GM18873 (cell line): Measurements from ENCODE around the gene CYP4F2.
"Not testable (repeated sequence)": the region's sequence is repeated elsewhere in the genome, so short reads cannot be mapped to it uniquely, and the experiment has no call there.

Experiments used
- ATAC-seq: cut with Tn5 transposase; IDR thresholded peaks from one replicate; pipeline ENCODE4 v1.9.1; 2021; ENCODE audit warnings: mild to moderate bottlenecking, moderate library complexity, moderate number of reproducible peaks; ENCODE audit not compliant: unreplicated experiment, low FRiP score

Gene CYP4F2

DNA sequence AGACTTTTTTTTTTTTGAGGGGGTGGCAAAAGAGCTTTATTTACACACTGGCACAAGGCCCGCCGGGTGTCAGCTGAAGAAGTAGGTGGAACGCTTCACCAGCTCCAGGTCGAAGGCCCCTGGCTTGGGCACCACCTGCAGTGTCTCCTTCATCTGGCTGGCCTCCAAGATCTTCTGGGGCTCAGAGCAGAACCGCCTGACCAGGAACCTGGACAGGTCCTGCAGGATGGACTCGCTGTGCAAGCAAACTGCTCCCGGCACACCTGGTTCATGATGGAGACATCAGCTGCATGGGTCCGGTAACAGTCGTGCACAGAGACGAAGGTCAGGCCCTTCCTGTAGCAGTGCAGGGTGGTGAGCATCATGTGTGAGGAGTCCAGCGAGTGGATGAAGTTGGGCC, 4.4 kb upstream of the CYP4F2 start:
- no peak for ATAC-seq

DNA sequence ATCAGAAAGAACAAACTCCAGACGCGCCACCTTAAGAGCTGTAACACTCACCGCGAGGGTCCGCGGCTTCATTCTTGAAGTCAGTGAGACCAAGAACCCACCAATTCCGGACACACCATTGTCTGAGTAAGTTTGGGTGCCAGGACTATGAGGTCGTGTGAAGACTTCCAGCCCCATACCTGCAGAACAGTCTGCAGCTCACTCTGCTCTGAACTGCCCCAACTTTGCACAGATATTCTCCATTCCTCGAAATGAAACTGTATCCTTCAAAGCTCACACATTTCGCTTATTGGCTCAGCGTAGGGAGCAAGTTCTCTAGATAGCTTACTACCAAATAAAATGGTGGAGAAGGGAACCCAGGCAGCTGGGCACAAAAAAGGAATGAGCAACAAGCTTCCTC, 2.6 kb upstream of the CYP4F2 start:
- no peak for ATAC-seq

DNA sequence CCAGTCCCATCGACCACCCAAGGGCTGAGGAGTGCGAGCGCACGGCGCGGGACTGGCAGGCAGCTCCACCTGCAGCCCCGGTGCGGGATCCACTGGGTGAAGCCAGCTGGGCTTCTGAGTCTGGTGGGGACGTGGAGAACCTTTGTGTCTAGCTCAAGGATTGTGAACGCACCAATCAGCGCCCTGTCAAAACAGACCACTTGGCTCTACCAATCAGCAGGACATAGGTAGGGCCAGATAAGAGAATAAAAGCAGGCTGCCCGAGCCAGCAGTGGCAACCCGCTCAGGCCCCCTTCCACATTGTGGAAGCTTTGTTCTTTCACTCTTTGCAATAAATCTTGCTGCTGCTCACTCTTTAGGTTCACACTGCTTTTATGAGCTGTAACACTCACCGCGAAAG, 2.2 kb upstream of the CYP4F2 start:
- not testable (repeated sequence) for ATAC-seq

DNA sequence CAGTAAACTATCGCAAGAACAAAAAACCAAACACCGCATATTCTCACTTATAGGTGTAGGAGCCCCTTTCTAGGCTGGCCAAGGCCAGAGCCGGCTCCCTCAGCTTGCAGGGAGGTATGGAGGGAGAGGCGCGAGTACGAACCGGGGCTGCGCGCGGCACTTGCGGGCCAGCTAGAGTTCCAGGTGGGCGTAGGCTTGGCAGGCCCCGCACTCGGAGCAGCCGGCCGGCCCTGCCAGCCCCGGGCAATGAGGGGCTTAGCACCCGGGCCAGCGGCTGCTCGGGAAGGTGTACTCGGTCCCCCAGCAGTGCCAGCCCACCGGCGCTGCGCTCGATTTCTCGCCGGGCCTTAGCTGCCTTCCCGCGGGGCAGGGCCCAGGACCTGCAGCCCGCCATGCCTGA, 1.7 kb upstream of the CYP4F2 start:
- not testable (repeated sequence) for ATAC-seq

DNA sequence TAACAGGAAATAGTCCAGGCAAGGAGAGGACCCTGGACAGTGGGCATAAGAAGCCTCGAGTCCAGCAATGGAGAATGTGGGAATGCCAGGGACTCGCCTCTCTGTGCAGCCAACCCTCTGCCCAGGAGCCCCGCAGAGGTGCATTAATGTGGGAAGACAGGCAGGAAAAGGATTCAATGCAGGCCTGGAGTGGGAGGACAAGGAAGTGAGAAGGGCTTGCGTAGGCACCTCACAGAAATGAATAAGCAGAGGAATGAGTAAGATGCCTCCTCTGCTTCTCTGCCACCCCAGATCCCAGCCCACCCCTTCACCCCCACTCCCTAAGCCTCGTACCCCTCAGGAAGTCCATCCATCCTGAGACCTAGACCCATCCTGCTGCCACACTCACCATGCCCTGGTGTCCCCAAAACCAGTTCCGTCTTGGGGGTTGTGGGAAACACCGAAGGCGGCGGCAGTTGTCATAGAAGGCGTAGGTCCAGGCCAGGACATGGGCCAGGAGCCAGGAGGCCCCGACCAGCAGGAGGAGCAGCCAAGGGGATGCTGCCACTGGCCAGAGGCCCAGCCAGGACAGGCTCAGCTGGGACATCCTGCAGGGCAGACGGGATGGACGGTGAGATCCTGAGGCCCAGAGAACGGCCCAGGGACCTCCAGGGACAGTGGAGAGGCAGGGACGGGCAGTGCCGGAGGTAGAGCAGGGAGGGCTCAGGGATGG, 692 bp downstream of the CYP4F2 start:
- no peak for ATAC-seq

DNA sequence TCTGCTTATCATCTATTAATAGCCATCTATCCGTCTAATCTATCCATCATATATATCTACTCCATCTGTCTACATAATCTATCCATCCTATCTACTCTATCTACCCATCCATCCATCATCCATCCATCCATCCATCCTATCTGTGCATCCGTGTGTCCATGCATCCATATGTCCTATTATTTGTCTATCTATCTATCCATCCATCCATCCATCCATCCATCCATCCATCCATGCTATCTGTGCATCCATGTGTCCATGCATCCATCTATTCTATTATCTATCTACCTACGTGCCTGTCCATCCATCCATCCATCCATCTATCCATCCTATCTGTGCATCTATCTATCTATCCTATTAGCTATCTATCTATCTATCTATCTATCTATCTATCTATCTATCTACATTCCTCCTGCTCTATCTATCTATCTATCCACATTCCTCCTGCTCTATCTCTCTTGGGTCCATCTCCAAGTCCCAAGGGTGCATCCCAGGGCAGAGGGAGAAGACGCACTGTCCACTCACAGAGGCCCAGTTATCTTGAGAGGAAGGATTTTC, 1.9 kb downstream of the CYP4F2 start:
- no peak for ATAC-seq

DNA sequence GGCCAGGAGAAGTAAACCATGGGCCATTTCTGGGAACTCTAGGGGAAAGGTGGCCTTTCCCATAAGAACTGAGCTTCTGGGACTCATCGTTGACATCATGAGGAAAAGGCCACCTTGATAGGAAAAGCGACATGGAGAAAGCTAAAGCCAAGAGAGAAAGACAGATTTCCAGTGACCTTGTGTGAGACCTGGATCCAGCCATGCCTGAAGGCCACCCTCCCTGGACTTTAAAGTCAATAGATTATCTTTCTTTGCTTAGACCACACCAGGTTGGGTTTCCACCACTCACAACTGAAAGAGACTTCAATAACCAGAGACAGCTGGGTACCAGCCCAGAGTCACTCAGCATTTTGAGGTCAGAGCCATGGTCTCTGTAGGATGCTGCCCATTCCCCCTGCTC, 3.5 kb downstream of the CYP4F2 start:
- ATAC-seq: no peak

DNA sequence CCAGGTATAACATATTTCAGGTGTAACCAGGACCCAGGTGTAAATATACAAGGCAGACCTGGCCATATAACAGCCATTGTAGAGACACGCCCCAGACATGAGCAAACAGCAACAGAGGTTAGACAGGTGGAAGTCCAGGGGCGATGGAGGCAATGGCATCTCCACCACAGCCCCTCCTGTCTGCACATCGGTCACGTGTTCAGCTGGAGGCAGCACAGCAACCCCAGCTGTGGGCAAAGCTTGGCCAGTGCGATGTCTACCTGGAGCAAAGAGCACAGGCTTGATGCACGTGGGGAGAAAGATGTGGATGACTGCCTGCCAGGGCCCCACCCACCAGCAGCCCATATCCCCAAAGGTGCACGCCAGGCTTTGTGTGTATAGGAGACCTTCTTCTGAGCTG, 4.4 kb downstream of the CYP4F2 start:
- ATAC-seq: no peak

DNA sequence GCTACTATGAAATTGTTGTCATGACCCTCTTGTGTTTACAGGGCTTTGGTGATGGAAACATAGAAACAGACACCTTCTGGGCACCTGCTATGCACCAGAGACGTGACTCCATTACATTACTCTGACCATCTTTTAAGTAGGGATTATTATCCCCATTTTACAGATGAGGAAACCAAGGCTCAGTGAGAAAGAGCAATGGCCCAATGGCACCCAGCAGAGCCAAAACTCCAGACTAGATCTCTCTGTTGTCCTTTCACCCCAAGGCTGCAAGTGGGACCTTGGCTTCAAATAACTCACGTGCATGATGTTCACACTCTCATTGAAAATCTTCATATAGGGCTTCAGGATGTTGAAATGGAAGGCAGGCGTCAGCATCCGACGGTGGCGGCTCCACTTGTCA, 5.9 kb downstream of the CYP4F2 start:
- no peak for ATAC-seq

DNA sequence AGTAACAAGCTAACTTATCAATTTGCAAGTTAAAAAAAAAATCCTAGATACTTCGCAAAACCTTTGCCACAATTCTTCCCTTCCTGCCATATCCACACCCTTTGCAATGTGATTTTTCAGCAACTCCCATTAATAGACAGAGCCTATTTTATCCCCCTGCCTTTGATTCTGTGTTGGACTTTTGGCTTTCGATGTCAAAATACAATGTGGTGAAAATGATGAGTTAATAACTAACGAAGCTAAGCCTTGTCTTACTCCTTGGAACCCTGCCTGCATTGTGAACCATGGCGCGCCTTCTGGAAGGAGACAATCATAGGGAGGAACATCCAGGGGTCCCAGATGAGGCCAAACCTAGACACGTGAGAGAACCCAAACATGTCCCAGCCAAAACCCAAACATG, 6.4 kb downstream of the CYP4F2 start:
- no peak for ATAC-seq

DNA sequence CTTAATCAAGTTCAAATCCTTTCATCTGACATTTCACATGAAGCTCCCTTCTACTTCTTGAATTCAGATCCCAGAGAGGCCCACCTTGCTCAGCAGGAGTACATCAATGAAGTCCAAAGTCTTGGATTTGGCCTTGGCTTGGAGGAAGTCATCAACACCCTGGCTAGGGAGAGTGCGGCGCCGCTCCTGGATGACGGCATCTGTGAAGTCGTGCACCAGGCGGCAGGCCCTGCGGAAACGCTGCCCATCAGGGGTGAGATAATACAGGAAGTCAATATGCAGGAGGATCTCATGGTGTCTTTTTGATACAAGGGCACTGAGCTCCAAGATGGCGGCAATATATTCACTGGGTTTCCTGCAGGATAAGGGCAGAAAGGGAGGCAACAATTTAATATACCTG, 8.5 kb downstream of the CYP4F2 start:
- not testable (repeated sequence) for ATAC-seq

DNA sequence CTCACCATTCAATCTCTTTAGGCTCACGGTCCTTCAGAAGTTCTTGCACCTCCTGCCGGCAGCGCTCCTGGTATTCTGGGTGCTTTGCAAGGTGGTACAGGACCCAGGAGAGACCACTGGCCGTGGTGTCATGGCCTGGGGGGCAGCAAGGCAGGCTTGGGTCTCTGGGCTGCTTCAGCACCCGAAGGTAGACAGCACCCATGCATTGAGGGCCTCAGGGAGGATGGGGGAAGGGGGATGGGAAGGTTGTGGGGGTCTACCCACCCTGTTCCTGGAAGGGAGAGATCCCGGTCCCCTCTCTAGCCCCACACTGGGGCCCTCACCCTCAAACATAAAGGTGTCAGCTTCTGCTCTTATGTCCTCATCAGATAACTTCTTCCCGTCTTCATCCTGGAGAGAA, 12.0 kb downstream of the CYP4F2 start:
- no peak for ATAC-seq

DNA sequence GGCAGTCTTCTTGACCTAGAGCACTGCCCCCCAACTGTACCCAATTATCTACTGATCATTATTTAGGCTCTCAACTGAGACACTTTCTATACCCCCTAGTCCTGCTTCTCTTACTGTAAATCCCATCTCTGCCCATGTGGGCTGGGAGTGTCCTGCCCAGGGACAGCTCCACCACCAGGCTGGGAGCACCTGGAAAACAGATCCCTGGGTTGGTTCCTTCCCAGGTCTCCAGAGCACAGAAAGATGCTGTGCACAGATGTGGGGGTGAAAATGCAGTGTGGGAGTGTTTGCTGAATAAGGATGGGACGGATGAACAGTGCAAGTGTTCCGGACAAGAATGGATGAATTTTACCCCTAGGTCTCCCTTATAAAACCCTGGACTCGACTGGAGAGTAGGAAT, 12.7 kb downstream of the CYP4F2 start:
- ATAC-seq: no peak

DNA sequence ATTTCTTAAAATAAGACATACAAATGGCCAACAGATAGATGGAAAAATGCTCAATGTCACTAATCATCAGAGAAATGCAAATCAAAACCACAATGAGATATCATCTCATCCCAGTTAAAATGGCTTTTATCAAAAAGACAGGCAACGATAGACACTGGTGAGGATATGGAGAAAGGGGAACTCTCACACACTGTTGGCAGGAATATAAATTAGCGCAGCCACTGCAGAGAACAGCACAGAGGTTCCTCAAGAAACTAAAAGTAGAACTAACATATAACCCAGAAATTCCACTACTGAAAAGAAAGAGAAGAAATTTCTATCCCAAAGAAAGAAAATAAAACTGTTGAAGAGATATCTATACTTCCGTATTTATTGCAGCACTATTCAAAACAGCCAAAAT, 14.5 kb downstream of the CYP4F2 start:
- ATAC-seq: not testable (repeated sequence)

DNA sequence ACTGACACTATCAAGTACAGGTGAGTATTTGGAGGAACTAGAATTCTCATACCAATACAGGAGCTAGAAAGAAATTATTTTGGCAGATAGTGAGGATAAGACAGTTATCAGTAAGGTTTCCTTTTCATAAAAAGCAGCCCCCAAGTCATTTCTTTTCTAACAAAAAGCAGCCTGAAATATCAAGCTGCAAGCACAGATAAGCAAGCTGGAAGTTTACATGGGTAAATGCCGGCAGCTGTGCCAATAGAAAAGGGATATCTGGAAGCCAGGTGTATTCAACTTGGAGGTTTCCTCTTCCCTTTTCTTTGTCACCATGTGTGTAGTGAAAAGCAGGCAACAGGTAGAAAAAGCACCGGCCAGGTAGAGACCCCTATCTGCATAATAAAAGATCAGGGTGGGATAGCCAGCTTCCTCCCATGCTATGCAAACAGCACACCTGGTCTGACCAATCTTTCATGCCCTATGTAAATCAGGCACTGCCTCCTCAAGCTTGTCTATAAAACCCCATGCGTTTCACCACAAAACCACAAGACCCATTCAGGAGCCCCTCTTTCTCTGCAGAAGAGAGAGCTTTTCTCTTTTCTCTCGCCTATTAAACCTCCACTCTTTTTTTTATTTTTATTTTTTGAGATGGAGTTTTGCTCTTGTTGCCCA, 22.9 kb downstream of the CYP4F2 start:
- ATAC-seq: no peak

DNA sequence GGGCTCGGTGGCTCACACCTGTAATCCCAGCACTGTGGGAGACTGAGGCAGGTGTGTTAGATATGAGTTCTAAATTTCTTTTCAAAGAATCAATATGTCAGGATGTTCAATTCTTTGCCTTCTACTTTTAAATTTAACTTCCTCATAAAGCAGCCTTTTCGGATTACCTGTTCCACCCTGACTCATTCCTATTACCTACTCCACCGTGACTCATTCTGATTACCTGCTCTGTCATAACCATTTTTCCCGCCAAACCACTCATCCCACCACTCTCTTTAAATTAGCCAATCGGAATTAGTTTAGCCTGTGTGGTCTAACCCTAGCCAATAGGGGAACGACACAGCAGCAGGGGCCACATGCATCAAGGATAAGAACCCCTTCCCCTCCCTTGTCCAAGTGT, 24.1 kb downstream of the CYP4F2 start:
- ATAC-seq: not testable (repeated sequence)

DNA sequence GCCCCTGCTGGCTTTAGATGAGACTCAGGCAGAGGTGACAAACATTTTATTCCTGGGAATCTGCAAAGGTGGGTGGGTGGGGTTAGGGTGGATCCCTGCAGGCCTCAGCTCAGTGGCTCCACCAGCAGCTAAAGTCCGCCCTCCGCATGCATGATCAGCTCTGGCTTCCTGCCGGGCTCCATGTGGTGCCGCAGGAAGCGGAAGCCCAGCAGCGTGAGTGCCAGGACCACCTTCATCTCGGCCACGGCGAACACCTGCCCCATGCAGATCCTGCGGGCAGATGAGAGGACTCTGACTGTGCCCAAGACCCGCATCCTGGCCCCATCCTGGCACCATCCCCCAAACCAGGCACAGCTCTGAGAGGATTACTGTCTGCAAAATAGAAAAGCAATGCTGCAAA, 26.3 kb downstream of the CYP4F2 start:
- ATAC-seq: no peak

DNA sequence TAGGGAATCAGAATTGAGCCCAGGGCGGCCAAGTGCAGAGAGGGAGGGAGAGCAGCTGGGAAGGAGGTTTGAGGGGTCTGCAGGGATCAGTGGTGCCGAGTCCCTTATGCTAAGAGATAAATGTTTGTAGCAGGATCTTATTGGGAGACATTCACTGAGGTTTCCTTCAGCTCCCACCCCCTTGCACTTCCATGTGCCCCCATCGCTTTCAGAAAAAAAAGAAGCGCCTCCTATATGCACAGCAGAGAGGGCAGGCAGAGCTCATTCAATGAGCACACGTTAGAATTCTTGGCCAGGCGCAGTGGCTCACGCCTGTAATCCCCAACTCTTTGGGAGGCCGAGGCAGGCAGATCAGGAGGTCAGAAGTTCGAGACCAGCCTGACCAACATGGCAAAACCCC, 28.0 kb downstream of the CYP4F2 start:
- no peak for ATAC-seq

DNA sequence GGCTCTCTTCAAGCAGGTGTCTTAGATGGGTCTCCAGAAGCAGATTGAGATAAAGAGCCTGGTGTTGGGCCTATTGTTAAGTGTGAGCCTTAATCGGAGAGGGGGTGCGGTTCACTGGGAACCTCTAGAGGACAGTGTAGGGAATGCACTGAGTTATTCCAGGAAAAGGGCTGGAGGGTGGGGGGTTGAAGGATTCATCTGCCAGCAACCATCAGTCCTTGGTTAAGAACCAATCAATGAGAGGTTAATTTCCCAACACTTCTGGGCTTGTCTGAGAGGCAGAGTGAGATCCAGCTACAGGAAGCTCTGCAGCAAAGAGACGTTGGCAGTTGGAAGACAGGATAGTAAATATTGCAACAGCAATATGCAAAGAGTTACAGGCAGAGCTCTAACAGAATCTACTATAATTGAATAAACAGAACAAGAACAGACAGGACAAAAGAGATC, 28.7 kb downstream of the CYP4F2 start:
- ATAC-seq: no peak

DNA sequence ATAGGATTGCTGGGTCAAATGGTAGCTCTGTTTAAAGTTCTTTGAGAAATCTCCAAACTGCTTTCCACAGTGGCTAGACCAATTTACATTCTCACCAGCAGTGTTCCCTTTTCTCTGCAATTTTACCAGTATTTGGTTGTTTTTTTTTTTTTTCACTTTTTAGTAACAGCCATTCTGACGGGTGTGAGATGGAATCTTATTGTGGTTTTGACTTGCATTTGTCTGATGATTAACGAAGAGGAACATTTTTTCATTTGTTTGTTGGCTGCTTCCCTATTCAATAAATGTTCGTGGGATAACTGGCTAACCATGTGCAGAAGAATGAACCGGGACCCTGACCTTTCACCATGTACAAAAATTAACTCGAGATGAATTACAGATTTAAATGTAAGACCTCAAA, 31.2 kb downstream of the CYP4F2 start:
- no peak for ATAC-seq

DNA sequence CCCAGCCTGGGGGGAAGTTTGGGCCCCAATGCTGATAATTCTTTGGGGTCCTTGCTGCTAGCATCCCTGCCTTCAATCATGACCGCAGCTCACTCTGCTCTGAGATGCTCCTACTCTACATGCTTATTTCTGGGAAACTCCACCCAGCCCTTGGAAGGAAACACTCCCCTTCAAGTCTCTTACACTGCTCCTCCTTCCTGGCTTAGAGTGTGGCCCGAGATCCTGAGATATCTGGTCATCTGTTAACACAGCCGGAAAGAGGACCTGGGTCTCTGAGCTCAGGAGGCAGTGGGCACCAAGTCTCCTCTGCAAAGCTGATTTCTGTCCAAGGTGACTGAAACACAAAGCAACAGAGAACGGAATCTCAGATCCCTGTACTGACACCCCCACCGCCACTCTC, 33.0 kb downstream of the CYP4F2 start:
- no peak for ATAC-seq

DNA sequence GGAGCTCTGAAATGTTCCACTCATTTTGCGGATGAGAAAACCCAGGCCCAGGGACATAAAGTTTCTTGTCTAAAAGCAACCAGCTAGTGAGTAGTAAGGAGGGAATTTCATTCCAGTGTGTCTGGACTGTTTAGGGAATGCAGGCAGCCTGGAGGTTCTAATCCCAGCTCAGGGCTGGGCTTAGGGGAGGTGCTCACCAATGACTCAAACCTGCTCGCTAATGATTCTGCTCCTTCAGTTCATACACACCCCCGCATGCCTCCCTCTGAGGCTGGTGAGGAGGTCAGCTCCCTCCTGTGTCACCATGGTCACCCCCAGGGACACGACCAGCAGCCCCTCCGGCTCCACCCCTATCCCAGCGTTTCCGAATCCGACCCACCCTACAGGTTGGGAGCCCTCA, 34.6 kb downstream of the CYP4F2 start:
- ATAC-seq: no peak
